H7 (cell line): ENCODE results near the gene MICU2. TPM values are rescaled to one million over a fixed set of nuclear protein-coding genes. Genes with fewer than 3 reads are reported as not detected.

Experiments
- DNase-seq: peaks from one replicate; pipeline ENCODE4 v3.0.0; 2012
- H3K27me3 ChIP-seq: 2 replicates; pipeline ENCODE4 v1.6.0; 2011; ENCODE audit warnings: mild to moderate bottlenecking, low read length; ENCODE audit not compliant: control insufficient read depth, insufficient read depth
- H3K36me3 ChIP-seq: replicated peaks from 2 replicates; pipeline ENCODE4 v1.5.1; 2011; ENCODE audit warnings: low read length; ENCODE audit not compliant: control insufficient read depth, insufficient read depth
- H3K4me3 ChIP-seq: 2 replicates; pipeline ENCODE4 v1.5.1; 2011; ENCODE audit warnings: low read depth, mild to moderate bottlenecking, control low read depth, low read length, moderate library complexity; ENCODE audit not compliant: insufficient read depth
- total RNA-seq: library from RNA; depleted of rRNA; stranded (reverse); fragments of >200 nt; shearing (Covaris generic); gene quantifications from 2 replicates; pipeline ENCODE4 v1.2.3, GENCODE V29; 2014

Gene MICU2
- total RNA-seq, 1 experiment from 2014 or later = 69.7 TPM

DNA sequence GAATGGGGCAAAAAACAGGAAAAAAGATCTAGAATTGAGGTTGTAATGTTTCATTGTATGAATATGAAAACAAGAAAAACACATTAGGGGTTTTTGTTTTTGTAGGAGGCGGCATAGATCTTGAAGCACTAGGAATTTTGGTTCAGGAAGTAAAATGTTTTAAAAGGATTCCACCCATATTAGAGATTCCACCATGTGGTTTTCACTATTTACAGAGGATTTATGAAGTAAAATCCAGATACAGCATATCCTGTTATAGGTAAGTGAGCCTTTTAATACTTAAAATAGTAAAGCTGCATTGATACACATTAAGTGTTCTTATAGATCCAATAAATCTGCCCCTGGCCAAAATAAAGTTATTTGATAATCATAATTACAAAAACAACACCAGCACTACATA lies 61.4 kb downstream of the MICU2 start:
- DNase-seq = no peak
- H3K4me3 ChIP-seq = no peak overlapping the region
- no peaks in the 10 kb centered on the region for H3K36me3 ChIP-seq
- H3K27me3 ChIP-seq = no peaks in the 10 kb centered on the region

DNA sequence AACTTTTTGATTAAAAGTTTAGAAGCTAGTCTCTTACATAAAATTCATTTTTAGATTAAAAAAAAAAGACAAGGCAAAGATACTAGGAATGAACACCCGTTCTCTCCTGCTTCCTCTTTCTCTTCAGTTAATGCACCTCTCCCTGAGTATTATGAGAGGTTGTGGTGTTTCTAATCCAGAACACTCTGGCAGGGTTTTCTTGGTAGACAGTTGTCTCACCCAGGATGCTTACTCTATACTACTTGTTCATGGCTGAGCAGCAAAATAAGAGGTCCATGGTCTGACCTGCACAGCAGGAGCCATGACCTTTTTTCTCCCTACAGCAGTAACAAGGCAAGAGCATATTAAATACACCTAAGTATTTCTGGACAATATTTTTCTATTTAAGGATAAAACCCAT lies 62.0 kb downstream of the MICU2 start:
- Histone ChIP-seq H3K4me3 (no peak overlapping the region), H3K36me3 (no peaks in the 10 kb centered on the region), H3K27me3 (no peaks in the 10 kb centered on the region)
- DNase-seq = no peak

DNA sequence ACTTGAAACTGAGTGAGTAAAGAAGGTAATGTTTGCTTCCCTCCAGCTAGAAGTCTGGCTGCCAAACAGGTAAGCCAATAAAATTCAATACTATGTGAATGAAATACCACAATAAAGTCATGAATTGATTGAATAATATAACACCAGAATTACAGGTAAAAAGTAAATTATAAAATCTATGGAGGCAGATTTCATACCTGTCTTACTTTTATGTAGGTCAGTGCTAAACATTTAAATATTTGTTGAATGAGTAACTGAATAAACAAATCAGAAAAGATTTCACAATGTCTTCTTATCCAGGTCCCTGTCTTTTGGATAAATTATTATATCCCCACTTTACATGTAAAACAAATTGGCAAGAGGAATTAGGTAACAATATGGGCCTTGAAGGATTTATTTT lies 62.7 kb downstream of the MICU2 start:
- Histone ChIP-seq H3K27me3 (no peaks in the 10 kb centered on the region), H3K4me3 (no peak overlapping the region), H3K36me3 (no peaks in the 10 kb centered on the region)
- DNase-seq = no peak

DNA sequence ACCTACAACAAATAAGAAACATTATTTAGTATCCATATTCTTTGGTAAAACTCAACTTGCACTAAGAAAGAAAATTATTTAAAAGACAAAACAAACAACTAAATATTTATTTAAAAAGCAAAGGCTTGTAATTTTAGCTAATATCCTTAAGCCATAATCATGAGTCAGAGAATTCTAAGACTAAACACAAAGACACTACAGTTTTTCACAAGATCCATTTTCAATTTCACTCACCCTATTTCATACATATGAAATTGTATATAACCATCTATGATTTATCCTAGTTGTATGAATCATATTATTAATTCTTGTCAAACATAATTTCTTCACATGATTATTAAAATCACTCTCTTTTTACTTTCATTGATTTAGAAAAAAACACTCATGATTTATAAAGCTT lies 64.3 kb downstream of the MICU2 start:
- DNase-seq = no peak

DNA sequence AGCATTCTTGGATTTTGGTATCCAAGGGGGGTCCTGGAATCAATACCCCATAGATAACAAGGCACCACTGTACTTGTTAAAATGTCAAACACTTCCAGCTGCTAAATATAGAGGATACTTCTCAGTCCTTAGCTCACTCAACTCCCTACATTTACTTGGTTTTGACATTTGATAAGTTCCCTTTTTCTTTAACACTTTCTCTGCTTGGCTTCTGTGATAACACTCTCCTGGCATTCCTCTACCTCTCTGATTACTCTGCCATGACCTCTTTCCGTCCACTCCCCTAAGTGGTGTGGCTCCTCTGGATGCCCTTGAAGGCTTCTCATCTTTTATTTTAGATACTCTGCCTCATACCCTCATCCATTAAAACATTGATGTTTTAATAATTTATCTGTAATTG lies 65.2 kb downstream of the MICU2 start:
- no peaks in the 10 kb centered on the region for H3K36me3 ChIP-seq
- no peaks in the 10 kb centered on the region for H3K27me3 ChIP-seq
- no peak overlapping the region for H3K4me3 ChIP-seq
- no peak for DNase-seq

More for the DNA sequence above, 64.3 kb downstream of the MICU2 start:
- H3K4me3 ChIP-seq = no peak overlapping the region
- no peaks in the 10 kb centered on the region for H3K27me3 ChIP-seq
- H3K36me3 ChIP-seq = no peaks in the 10 kb centered on the region

GRCh38 chr13:21538280-21538679 lies 65.7 kb downstream of the MICU2 start:
- no peaks in the 10 kb centered on the region for H3K27me3 ChIP-seq
- no peak overlapping the region for H3K4me3 ChIP-seq
- H3K36me3 ChIP-seq = no peaks in the 10 kb centered on the region
- DNase-seq = no peak

DNA sequence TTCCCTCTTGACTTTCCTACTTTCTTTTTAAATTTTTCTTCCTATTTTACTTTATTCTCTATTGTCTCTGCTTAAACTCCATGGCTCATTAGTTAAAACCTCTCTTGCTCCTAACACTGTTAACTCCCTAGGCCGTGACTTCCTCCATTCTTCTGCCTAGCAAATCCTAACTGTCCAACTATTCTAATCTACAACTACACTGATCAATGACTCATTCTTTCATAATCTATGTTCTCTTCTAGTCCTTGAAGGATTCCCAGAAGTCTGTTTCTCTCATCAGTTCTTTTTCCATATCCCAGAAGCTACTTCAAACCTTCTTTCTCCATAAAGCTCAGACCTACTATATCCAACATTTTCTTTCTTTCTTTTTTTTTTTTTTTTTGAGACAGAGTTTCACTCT lies 66.9 kb downstream of the MICU2 start:
- H3K4me3 ChIP-seq = no peak overlapping the region
- DNase-seq = no peak
- no peaks in the 10 kb centered on the region for H3K27me3 ChIP-seq
- H3K36me3 ChIP-seq = no peaks in the 10 kb centered on the region

DNA sequence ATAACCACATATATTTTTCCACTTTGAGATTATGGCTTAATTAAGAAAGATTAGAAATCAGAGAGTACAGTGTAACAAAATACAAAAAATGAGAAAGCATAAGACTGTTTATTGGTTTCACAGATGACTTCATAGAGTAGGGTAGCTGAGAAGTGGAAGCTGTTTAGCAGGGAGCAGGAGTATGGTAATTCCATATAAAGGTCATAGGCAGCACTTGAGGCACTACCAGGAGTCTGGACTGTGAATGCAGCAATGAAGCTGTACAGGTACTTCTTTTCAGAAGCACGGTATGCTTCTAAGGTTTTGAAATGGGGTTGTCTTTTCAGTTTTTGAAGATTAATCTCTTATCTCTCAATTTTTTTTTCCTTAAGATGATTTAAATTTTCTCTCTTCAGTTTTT lies 69.2 kb downstream of the MICU2 start:
- H3K36me3 ChIP-seq = no peaks in the 10 kb centered on the region
- H3K4me3 ChIP-seq = no peak overlapping the region

DNA sequence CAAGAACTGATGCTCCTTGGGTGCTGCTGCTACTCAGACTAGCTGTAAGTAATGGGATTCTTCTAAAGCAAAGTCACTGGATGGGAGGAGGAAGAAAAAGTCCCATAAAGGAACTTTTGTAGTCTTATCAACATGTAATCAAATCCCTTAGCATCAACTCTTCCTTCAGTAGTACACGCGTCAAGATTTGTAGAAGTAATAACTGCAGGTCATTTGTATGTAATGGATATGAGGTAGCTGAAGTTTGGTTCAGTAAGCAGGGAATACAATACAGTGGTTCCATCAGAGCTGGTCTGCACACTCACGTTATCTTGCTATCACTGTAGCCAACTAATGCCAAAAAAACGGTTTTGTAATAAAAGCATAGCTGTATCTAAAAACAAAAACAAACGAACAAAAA lies 72.5 kb downstream of the MICU2 start:
- no peak for DNase-seq
- H3K4me3 ChIP-seq = no peak overlapping the region
- H3K27me3 ChIP-seq = no peaks in the 10 kb centered on the region
- no peaks in the 10 kb centered on the region for H3K36me3 ChIP-seq

More for the DNA sequence above, 69.2 kb downstream of the MICU2 start:
- no peak for DNase-seq
- no peaks in the 10 kb centered on the region for H3K27me3 ChIP-seq

DNA sequence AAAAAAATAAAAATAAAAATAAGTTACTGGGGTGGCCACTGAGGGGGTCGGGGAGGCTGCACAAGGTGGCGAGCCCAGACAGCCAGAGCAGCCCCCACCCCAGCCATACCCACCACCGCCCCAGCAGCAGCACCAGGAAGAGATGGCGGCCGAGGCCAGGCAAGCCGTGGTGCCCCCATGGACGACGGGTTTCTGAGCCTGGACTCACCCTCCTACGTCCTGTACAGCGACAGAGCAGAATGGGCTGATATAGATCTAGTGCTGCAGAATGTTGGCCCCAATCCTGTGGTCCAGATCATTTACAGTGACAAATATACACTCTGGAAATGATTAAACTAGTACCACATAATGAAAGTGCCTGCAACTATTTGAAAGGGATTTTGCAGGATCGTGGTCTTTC lies 73.3 kb downstream of the MICU2 start:
- no peak for DNase-seq
- H3K27me3 ChIP-seq = no peaks in the 10 kb centered on the region

DNA sequence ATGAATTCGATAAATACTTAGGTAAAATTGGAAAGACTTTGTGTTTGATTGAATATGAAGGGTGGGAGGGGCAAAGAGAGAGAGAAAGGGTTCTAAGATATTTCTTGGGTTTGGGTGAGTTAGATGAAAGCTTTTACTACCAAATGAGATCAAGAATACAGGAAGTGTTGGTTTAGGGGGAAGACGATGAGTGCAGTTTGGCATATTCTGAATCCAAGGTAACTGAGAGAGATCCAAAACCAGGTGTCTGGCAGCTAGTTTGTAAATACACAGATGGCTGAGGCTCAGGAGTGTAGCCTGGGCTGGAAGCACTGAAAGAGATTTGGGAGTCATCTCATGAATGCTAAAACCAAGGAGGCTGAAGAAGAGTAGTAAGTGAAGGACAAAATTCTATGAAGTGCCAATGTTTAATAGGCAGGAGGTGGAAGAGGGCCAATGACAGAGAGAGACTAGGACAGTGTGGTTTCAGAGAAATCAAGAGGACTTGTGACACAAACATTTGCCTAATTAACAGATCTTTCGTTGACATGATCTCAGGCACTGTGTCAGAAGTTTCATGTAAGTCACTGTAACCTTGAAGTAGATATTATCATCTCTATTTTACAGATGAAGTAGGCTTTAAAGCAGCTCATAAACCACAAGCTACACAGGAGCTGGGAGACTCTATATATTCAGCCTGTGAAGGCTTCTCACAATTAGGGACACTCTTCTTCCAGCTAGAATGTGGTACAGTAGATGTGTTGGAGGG lies 74.7 kb downstream of the MICU2 start:
- Histone ChIP-seq H3K27me3 (no peaks in the 10 kb centered on the region), H3K36me3 (no peaks in the 10 kb centered on the region), H3K4me3 (no peak overlapping the region)
- no peak for DNase-seq

More for the DNA sequence above, 73.3 kb downstream of the MICU2 start:
- H3K36me3 ChIP-seq = no peaks in the 10 kb centered on the region
- H3K4me3 ChIP-seq = no peak overlapping the region

DNA sequence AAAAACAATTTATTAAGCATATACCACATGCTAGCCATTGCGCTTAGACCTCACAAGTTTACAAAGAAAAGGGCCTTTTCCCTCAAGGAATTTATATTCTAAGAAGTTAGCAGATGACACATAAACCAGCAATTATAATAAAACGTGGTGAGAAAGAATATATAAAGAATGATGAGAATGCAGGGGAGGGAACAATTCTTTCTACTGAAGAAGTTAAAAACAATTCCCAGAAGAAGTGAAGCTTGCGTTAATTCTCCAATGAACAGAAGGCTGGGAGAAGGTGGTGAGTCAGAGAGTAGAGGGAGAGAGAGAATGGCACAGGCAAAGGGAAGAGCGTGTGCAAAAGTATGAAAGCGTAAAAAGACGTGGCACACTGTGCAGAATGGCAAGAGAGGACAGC lies 75.4 kb downstream of the MICU2 start:
- Histone ChIP-seq H3K27me3 (no peaks in the 10 kb centered on the region), H3K36me3 (no peaks in the 10 kb centered on the region), H3K4me3 (no peak overlapping the region)
- DNase-seq = no peak

DNA sequence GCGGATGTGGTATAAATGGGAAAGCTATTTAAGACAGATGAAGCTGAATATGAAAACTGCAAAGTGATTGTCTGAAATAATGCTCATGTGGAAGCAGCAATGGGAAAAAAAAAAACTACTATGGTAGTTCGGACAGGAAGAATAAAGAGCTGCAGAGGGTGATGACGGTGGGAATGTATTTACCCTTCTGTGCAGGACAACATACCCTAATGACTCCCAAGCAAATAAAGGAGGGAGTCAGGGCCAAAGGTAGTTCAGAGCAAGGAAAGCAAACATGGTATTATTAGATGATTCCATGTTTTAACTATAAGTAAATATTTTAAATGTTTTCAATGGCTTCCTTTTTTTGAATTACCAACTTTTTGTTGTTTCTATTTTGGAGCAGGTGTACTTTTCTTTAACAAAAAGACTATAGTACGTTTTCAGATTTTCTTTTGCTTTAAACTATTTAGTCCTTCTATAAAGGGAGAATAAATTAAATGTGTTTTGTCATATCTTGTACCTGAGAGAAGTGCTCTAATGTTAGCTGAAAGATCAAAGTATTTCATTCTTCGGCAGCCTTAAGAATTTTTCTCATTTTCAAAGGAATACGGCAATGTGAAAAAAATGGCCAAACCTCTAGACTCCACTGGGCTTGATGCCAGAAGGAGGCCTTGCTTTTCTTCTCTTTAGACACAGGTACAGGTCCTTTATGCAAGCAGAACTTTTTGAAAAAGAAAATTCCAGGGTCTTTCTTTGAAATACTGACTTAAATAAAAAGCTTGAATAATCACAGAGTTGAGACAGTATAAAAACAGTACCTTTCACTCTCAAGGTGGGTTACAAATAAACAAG lies 77.0 kb downstream of the MICU2 start:
- no peak for DNase-seq
- H3K4me3 ChIP-seq = no peak overlapping the region
- H3K36me3 ChIP-seq = no peaks in the 10 kb centered on the region
- H3K27me3 ChIP-seq = no peaks in the 10 kb centered on the region

DNA sequence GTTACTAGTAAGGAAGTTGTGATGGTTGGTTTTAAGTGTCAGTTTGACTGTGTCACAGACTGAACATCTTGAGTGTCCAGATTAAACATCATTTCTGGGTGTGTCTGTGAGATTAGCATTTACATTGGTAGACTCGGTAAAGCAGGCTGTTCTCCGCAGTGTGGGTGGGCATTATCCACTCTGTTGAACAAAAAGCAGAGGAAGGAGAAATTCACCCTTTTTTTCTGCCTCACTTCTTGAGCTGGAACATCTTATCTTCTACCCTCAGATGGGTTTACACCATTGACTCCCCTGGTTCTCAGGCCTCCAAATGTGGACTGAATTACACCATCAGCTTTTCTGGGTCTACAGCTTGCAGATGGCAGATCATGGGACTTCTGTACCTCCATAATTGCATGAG lies 81.1 kb downstream of the MICU2 start:
- no peak for DNase-seq
- no peaks in the 10 kb centered on the region; the same call in none of the 2 replicates for H3K36me3 ChIP-seq
- no peak overlapping the region for H3K4me3 ChIP-seq
- H3K27me3 ChIP-seq = no peaks in the 10 kb centered on the region

- no peaks in the 10 kb centered on the region; the same call in none of the 2 replicates for H3K36me3 ChIP-seq
Observed at GRCh38 chr13:21522130-21522529, 81.8 kb downstream of the MICU2 start.

More at GRCh38 chr13:21522130-21522529, 81.8 kb downstream of the MICU2 start:
- Histone ChIP-seq H3K4me3 (no peak overlapping the region), H3K27me3 (no peaks in the 10 kb centered on the region)
- DNase-seq = no peak
